WTC11 (cell line): ENCODE data around the gene RMDN3. TPM values are rescaled to one million over a fixed set of nuclear protein-coding genes. Genes with fewer than 3 reads are reported as not detected.

Experiments used
- ATAC-seq: fragments of 200-7000 bp; cut with Tn5 transposase; 2 replicates; pipeline ENCODE4 v1.10.0; 2021; ENCODE audit warnings: mild to moderate bottlenecking, moderate library complexity
- CTCF ChIA-PET: fragments of 300-600 bp; sonication (Branson Sonifier 250); formaldehyde crosslinking; loops from one replicate; lab custom pipeline; 2021; ENCODE audit warnings: antibody characterized with exemption; lab: Charles Lee
- POLR2A ChIA-PET: fragments of 350-600 bp; sonication (Branson Sonifier 250); formaldehyde crosslinking; loops from one replicate; lab custom pipeline; 2021; ENCODE audit warnings: antibody characterized with exemption; lab: Charles Lee
- DNase-seq: peaks from one replicate; pipeline ENCODE4 v3.0.0; 2021; ENCODE audit warnings: low spot score
- H3K27ac Mint-ChIP-seq: 2 replicates; pipeline ENCODE4 v1.8.0; 2021; ENCODE audit warnings: mixed read lengths
- H3K27me3 Mint-ChIP-seq: 2 replicates; pipeline ENCODE4 v1.8.0; 2021; ENCODE audit warnings: low read depth, mild to moderate bottlenecking, moderate library complexity, mixed read lengths
- H3K36me3 Mint-ChIP-seq: 2 replicates; pipeline ENCODE4 v1.8.0; 2021; ENCODE audit warnings: mixed read lengths
- H3K4me1 Mint-ChIP-seq: 2 replicates; pipeline ENCODE4 v1.8.0; 2022; ENCODE audit warnings: mixed read lengths
- H3K4me3 Mint-ChIP-seq: 2 replicates; pipeline ENCODE4 v1.8.0; 2021; ENCODE audit warnings: mild to moderate bottlenecking, moderate library complexity, mixed read lengths
- H3K9me3 Mint-ChIP-seq: 2 replicates; pipeline ENCODE4 v1.8.0; 2021; ENCODE audit warnings: mixed read lengths
- IRF2 ChIP-seq: sonication (generic); formaldehyde crosslinking; IDR thresholded peaks from 2 replicates; pipeline ENCODE4 v1.8.0; 2022; ENCODE audit warnings: low read depth, missing genetic modification reagents, borderline replicate concordance
- JUN ChIP-seq: sonication (generic); formaldehyde crosslinking; IDR thresholded peaks from 2 replicates; pipeline ENCODE4 v1.8.0; 2023; ENCODE audit warnings: mild to moderate bottlenecking, missing genetic modification reagents
- NR1H2 ChIP-seq: sonication (generic); formaldehyde crosslinking; IDR thresholded peaks from 2 replicates; pipeline ENCODE4 v1.9.0; 2021; ENCODE audit warnings: mild to moderate bottlenecking, moderate library complexity, missing genetic modification reagents
- PRRX2 ChIP-seq: fragments of 250-450 bp; sonication (Bioruptor Pico); IDR thresholded peaks from 2 replicates; pipeline ENCODE4 v1.8.0; 2021; ENCODE audit warnings: mild to moderate bottlenecking
- RORB ChIP-seq: fragments of 250-450 bp; sonication (Bioruptor Pico); IDR thresholded peaks from 2 replicates; pipeline ENCODE4 v1.9.0; 2021; ENCODE audit warnings: mild to moderate bottlenecking
- ZNF263 ChIP-seq: sonication (generic); formaldehyde crosslinking; IDR thresholded peaks from 2 replicates; pipeline ENCODE4 v1.8.1; 2022; ENCODE audit warnings: low read depth, mild to moderate bottlenecking, moderate library complexity, missing genetic modification reagents
- total RNA-seq: library from RNA; stranded (reverse); gene quantifications from 3 replicates; pipeline ENCODE4 v1.2.3, GENCODE V29; 2021
- TF ChIP-seq, protein P1 (sequence below): fragments of 250-450 bp; sonication (Bioruptor Pico); IDR thresholded peaks from 2 replicates; pipeline ENCODE4 v1.9.0; 2021; ENCODE audit warnings: moderate library complexity, mild to moderate bottlenecking, inconsistent platforms, borderline replicate concordance
- TF ChIP-seq, protein P2 (sequence below): sonication (generic); formaldehyde crosslinking; IDR thresholded peaks from 2 replicates; pipeline ENCODE4 v1.8.0; 2022; ENCODE audit warnings: mild to moderate bottlenecking, missing genetic modification reagents
- TF ChIP-seq, protein P3 (sequence below): sonication (generic); formaldehyde crosslinking; IDR thresholded peaks from 2 replicates; pipeline ENCODE4 v1.8.0; 2023; ENCODE audit warnings: missing genetic modification reagents
- TF ChIP-seq, protein P4 (sequence below): sonication (generic); formaldehyde crosslinking; IDR thresholded peaks from 2 replicates; pipeline ENCODE4 v1.8.0; 2022; ENCODE audit warnings: missing genetic modification reagents
- TF ChIP-seq, protein P5 (sequence below): sonication (generic); formaldehyde crosslinking; IDR thresholded peaks from 2 replicates; pipeline ENCODE4 v1.8.1; 2023; ENCODE audit warnings: mild to moderate bottlenecking, missing genetic modification reagents
- TF ChIP-seq, protein P6 (sequence below): sonication (generic); formaldehyde crosslinking; IDR thresholded peaks from 2 replicates; pipeline ENCODE4 v1.8.1; 2022; ENCODE audit warnings: low read depth, missing genetic modification reagents, borderline replicate concordance

Gene RMDN3
- total RNA-seq, 1 experiment from 2014 or later = 22.8 TPM

DNA sequence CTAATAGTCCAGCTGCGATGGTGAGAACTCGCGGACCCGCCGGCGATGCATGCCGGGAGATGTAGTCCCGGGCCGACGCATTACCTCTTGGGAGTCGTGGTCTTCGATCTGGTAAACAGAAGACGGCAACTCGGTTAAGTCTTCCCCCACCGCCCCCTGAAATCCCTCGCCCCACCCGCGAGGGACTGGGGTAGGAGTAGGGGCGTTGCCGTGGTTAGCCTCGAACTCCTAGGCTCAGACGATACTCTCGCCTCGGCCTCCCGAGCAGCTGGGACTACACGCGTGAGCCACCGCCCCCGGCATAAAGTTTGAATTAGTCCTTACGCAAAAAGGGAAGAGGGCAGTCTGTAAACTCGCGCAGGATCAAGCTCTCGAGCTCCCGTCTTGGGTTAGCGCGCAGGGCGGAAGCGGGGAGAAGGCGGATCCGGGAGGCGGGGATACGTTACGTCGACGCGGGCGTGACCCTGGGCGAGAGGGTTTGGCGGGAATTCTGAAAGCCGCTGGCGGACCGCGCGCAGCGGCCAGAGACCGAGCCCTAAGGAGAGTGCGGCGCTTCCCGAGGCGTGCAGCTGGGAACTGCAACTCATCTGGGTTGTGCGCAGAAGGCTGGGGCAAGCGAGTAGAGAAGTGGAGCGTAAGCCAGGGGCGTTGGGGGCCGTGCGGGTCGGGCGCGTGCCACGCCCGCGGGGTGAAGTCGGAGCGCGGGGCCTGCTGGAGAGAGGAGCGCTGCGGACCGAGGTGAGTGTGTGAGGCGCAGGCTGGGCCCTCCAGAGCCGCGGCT, 60.2 kb downstream of the RMDN3 start, which contains the start of gene RAD51 (continued):
- TF ChIP-seq IRF2 (CRISPR knock-in tag) (no peak), PRRX2 (CRISPR knock-in tag) (no peak)
- TF ChIP-seq, protein P1, sequence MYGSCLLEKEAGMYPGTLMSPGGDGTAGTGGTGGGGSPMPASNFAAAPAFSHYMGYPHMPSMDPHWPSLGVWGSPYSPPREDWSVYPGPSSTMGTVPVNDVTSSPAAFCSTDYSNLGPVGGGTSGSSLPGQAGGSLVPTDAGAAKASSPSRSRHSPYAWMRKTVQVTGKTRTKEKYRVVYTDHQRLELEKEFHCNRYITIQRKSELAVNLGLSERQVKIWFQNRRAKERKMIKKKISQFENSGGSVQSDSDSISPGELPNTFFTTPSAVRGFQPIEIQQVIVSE = no peak
- TF ChIP-seq, all 79 proteins: peak for 28

DNA sequence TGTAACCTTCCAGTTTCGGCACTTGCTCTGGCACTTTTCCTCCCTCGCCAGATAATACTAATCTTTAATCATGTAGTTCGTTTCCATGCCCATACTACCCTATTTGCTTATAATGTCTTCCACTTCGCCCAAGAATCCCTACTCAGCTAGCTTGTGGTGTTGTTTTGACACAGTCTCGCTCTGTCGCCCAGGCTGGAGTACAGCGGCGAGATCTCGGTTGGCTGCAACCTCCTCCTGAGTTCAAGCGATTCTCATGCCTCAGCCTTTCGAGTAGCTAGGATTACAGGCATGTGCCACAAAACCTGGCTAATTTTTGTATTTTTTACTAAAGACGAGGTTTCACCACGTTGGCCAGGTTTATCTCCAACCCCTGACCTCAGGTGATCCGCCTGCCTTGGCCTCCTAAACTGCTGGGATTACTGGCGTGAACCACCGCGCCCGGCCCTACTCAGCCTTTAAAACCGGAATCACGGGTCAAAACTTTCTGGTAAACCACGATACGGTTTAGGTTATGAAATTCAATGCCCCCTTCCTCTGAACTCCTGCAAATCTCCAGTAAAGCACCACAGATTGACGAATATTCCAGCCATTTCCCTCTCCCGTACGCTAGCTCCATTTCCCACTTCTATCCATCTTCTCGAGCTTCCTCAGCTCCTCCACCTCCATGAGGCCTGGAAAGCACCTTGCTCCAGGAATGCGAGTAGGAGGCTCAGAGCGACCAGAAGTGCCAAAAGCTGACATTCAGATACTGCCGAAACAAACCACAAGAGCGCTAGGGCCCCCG, 61.0 kb downstream of the RMDN3 start:
- peak overlapping the region; percentile 97 for H3K4me3 Mint-ChIP-seq
- TF ChIP-seq, protein P2, sequence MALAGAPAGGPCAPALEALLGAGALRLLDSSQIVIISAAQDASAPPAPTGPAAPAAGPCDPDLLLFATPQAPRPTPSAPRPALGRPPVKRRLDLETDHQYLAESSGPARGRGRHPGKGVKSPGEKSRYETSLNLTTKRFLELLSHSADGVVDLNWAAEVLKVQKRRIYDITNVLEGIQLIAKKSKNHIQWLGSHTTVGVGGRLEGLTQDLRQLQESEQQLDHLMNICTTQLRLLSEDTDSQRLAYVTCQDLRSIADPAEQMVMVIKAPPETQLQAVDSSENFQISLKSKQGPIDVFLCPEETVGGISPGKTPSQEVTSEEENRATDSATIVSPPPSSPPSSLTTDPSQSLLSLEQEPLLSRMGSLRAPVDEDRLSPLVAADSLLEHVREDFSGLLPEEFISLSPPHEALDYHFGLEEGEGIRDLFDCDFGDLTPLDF (CRISPR knock-in tag) = no peak
- no peak for TF ChIP-seq RORB (CRISPR knock-in tag)
- TF ChIP-seq, protein P3, sequence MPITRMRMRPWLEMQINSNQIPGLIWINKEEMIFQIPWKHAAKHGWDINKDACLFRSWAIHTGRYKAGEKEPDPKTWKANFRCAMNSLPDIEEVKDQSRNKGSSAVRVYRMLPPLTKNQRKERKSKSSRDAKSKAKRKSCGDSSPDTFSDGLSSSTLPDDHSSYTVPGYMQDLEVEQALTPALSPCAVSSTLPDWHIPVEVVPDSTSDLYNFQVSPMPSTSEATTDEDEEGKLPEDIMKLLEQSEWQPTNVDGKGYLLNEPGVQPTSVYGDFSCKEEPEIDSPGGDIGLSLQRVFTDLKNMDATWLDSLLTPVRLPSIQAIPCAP (CRISPR knock-in tag) = no peak
- TF ChIP-seq, protein P4, sequence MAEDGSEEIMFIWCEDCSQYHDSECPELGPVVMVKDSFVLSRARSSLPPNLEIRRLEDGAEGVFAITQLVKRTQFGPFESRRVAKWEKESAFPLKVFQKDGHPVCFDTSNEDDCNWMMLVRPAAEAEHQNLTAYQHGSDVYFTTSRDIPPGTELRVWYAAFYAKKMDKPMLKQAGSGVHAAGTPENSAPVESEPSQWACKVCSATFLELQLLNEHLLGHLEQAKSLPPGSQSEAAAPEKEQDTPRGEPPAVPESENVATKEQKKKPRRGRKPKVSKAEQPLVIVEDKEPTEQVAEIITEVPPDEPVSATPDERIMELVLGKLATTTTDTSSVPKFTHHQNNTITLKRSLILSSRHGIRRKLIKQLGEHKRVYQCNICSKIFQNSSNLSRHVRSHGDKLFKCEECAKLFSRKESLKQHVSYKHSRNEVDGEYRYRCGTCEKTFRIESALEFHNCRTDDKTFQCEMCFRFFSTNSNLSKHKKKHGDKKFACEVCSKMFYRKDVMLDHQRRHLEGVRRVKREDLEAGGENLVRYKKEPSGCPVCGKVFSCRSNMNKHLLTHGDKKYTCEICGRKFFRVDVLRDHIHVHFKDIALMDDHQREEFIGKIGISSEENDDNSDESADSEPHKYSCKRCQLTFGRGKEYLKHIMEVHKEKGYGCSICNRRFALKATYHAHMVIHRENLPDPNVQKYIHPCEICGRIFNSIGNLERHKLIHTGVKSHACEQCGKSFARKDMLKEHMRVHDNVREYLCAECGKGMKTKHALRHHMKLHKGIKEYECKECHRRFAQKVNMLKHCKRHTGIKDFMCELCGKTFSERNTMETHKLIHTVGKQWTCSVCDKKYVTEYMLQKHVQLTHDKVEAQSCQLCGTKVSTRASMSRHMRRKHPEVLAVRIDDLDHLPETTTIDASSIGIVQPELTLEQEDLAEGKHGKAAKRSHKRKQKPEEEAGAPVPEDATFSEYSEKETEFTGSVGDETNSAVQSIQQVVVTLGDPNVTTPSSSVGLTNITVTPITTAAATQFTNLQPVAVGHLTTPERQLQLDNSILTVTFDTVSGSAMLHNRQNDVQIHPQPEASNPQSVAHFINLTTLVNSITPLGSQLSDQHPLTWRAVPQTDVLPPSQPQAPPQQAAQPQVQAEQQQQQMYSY (CRISPR knock-in tag) = no peak
- TF ChIP-seq, protein P5, sequence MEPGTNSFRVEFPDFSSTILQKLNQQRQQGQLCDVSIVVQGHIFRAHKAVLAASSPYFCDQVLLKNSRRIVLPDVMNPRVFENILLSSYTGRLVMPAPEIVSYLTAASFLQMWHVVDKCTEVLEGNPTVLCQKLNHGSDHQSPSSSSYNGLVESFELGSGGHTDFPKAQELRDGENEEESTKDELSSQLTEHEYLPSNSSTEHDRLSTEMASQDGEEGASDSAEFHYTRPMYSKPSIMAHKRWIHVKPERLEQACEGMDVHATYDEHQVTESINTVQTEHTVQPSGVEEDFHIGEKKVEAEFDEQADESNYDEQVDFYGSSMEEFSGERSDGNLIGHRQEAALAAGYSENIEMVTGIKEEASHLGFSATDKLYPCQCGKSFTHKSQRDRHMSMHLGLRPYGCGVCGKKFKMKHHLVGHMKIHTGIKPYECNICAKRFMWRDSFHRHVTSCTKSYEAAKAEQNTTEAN = no peak
- TF ChIP-seq NR1H2 (CRISPR knock-in tag) = no peak
- TF ChIP-seq, protein P6, sequence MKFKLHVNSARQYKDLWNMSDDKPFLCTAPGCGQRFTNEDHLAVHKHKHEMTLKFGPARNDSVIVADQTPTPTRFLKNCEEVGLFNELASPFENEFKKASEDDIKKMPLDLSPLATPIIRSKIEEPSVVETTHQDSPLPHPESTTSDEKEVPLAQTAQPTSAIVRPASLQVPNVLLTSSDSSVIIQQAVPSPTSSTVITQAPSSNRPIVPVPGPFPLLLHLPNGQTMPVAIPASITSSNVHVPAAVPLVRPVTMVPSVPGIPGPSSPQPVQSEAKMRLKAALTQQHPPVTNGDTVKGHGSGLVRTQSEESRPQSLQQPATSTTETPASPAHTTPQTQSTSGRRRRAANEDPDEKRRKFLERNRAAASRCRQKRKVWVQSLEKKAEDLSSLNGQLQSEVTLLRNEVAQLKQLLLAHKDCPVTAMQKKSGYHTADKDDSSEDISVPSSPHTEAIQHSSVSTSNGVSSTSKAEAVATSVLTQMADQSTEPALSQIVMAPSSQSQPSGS (CRISPR knock-in tag) = no peak
- no peak for TF ChIP-seq ZNF263 (CRISPR knock-in tag)
- TF ChIP-seq JUN = no peak
- TF ChIP-seq, all 79 proteins: peak for 0
- no peak for ATAC-seq
- no peak for DNase-seq
- no peaks in the 10 kb centered on the region for H3K9me3 Mint-ChIP-seq
- no peaks in the 10 kb centered on the region for H3K27me3 Mint-ChIP-seq
- peaks cover 16% of the 10 kb centered on the region for H3K36me3 Mint-ChIP-seq
- H3K4me1 Mint-ChIP-seq = peaks cover 16% of the 10 kb centered on the region
- peak overlapping the region; percentile 100 for H3K27ac Mint-ChIP-seq
- ChIA-PET POLR2A (interaction anchor here (0.9 to 2.5 kb wide), 13 partner anchors 8 to 259 kb away, joined by 3 to 13 read pairs (median 3); partner anchors contain the start of genes CHAC1, DNAJC17, RPUSD2 and VPS18), CTCF (interaction anchor here (0.8 to 2.3 kb wide), 25 partner anchors 12 to 247 kb away, joined by 3 to 14 read pairs (median 4); partner anchors contain the start of genes GCHFR, RHOV, RPUSD2 and VPS18)
